ENCODE data around the gene IFNA14.
"Not testable (repeated sequence)": the region's sequence is repeated elsewhere in the genome, so short reads cannot be mapped to it uniquely, and the experiment has no call there.

IFNA14 gene

DNA sequence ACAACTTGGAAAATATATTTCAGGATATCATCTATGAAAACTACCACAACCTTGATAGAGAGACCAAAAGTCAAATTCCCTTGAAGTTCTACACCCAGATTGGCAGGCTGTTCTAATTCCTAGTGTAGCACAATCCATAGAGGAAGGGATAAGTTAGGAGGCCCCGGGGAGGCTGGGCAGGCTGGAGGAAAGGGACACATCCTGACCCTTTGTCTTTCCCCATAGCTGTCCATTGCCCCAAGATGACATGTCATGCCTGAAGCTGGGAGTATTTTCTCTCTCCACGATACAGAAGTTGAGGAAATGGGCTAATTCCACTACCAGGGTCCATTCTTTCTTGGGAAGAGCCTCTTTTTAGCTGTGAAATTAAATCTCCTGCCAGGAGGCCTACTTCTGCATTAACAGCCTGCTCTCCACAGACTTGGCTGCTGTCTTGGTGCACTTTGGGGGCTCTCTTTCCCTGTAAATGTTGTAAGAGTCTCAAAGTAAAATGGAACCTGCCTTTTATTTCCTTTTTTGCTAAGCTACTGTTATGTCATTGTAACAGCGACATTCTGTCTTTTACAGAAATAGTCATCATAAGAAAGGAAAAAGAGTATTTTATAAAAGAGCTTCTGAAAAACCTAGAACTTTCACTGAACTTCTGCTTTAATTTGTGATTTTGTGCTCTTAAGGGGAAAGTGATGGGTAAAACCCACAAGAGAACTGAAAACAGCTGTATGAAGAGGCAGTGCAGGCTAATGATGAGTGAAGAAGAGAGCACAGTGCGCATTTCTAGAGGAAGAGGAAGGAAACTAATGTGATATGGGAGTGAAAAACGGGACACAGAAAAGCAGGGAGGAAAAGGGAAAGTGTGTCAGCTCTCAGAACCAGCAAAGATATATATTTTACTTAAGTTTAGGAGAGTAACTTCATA lies 26.1 kb downstream of the IFNA14 start:
- not testable (repeated sequence) for DNase-seq

DNA sequence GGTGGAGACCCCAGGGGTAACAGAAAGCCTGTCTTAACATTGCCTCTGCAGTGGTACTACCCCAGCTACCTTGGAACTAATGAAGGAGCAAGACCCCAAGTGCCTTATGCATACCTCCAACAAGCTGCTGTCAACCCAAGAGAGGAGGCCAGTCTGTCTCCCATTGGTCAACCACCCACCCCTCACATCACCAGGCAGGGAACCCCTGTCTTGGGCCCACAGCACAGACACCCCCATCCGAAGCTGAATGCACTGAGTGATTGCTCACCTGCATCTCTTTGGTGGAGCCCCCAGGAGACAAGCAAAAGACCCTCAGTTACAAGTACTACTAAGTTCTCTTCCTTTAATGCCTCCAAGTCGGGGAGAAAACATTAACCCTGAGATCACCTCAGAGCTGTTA lies 27.6 kb downstream of the IFNA14 start:
- not testable (repeated sequence) for DNase-seq

GRCh38 chr9:21210782-21211181 lies 29.0 kb downstream of the IFNA14 start:
- not testable (repeated sequence) for DNase-seq

DNA sequence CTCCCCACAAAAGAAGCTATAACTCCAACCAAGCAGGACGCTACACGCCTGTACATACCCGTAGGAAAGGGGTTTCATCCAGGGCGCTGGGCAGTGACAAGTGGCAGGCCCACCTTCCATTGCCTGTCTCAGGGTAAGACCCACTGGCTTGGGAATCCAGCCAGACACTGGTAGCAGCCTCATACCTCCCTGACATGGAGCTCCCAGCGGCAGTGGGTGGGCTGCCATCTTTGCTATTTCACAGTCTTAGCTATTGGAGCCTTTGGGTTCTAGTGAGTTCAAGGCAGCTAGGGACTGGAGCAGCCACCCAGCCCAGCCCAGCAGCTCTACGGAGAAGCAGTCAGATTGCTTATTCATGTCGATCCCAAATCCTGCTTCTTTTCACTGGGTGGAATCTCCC lies 29.5 kb downstream of the IFNA14 start:
- DNase-seq, result no peak

DNA sequence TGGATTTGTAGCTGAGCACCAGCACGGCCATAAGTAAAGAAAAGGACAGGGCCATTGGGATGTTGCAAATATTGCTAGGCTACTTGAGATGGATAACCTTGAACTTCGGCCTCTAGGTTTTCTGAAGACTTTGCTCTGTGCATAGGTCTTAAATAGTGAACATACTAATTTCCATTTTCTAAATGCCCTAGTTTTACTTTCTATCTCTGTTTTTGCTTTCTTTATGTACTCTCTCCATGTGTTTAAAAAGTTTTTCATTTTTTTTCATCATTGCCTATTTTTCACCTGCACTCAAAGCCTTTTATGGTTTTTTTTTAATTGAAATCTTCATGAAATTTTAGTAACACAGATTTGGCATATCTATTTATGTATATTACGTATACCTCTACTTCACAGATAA lies 32.8 kb downstream of the IFNA14 start, which contains the start of gene IFNA10:
Gene IFNA10 (minus strand): TSS at position 101 of the 400 bp plus-strand sequence. CDS start 46 bp downstream, at position 55.
- DNase-seq, result not testable (repeated sequence)

- DNase-seq, result no peak
Observed at GRCh38 chr9:21205204-21205603, 34.6 kb downstream of the IFNA14 start.

- DNase-seq, result not testable (repeated sequence)
Observed at GRCh38 chr9:21202105-21202504, 37.7 kb downstream of the IFNA14 start, which contains the start of gene IFNA7. Gene IFNA7, minus strand, starts transcription at chr9:21202205. Its CDS starts 40 bp downstream, at chr9:21202165.

DNA sequence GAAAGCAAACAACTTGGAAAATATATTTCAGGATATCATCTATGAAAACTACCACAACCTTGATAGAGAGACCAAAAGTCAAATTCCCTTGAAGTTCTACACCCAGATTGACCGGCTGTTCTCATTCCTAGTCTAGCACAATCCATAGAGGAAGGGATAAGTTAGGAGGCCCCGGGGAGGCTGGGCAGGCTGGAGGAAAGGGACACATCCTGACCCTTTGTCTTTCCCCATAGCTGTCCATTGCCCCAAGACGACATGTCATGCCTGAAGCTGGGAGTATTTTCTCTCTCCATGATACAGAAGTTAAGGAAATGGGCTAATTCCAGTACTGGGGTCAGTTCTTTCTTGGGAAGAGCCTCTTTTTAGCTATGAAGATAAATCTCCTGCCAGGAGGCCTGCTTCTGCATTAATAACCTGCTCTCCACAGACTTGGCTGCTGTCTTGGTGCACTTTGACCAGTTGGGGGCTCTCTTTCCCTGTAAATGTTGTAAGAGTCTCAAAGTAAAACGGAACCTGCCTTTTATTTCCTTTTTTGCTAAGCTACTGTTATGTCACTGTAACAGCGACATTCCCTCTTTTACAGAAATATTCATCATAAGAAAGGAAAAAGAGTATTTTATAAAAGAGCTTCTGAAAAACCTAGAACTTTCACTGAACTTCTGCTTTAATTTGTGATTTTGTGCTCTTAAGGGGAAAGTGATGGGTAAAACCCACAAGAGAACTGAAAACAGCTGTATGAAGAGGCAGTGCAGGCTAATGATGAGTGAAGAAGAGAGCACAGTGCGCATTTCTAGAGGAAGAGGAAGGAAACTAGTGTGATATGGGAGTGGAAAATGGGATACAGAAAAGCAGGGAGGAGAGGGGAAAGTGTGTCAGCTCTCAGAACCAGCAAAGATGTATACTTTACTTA lies 44.7 kb downstream of the IFNA14 start:
- not testable (repeated sequence) for DNase-seq
